ENCODE measurements around the gene HOXB3.

Gene HOXB3

DNA sequence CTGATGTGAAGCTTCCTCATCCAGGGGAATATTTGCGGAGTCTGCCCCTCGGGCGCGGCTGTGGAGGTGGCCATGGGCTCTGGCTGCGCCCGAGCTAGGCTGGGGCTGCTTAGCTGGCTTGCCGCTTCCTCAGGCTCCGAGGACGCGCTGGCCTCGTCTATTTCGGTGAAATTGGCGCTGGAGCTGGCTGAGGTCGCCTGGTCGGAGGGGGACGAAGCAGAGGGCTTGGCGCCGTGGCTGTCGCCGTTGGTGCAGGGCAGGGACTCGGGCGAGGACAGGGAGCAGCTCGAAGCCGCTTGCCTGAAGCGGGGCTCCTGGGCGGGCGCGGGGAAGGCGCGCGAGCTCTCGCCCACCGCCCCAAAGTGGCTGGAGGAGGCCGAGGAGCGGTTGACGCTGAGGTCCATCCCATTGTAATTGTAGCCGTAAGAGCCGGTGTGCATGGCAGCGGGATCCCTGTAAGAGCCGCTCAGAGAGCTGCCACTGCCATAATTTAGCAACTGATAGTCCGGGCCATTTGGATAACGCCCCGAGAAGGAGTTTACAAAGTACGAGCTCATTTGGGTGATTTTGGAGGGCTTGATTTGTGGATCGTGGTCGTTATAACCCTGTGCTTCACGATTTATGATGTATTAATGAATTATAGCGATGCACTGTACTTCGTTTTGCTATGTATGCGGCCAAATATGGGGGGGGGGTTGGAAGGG lies 3.2 kb upstream of the HOXB3 start, which contains the start of gene HOXB5:
TSS of gene HOXB5 (minus strand) at position 654 of the 704 bp plus-strand sequence. CDS start at position 557, 97 bp downstream.
- no peak within 1 kb of the TSS for H3K27ac ChIP-seq
- TF ChIP-seq ZFX (IDR thresholded peaks at IDR 0.05), result no peak
- TF ChIP-seq, protein P1, sequence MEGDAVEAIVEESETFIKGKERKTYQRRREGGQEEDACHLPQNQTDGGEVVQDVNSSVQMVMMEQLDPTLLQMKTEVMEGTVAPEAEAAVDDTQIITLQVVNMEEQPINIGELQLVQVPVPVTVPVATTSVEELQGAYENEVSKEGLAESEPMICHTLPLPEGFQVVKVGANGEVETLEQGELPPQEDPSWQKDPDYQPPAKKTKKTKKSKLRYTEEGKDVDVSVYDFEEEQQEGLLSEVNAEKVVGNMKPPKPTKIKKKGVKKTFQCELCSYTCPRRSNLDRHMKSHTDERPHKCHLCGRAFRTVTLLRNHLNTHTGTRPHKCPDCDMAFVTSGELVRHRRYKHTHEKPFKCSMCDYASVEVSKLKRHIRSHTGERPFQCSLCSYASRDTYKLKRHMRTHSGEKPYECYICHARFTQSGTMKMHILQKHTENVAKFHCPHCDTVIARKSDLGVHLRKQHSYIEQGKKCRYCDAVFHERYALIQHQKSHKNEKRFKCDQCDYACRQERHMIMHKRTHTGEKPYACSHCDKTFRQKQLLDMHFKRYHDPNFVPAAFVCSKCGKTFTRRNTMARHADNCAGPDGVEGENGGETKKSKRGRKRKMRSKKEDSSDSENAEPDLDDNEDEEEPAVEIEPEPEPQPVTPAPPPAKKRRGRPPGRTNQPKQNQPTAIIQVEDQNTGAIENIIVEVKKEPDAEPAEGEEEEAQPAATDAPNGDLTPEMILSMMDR (conservative IDR thresholded peaks at IDR 0.05), result 0 out of 2 replicates have a peak, but pooled peaks have one; percentile 68

DNA sequence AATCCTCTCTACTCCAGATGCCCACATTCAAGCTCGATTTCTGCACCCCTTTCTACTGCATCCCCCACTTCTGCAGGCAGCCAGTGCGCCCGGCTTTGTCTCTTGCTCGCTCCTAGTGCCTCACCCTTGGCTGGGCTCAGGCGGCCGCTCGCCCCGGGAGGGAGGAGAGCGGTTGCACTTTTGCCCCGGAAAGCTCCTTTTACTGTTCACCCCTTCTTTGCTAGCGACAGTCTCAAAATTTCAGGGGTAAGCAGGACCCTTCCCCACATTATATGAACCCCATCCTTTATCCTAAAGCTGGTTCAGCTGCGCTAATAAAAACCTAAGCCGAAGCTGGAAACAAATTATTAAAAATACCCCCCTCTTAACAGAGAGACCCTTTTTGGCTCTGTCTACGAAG lies 2.5 kb upstream of the HOXB3 start:
- TF ChIP-seq ZFX (IDR thresholded peaks at IDR 0.05), result no peak
- TF ChIP-seq, protein P1 (conservative IDR thresholded peaks at IDR 0.05), result no peak
- no peak overlapping the region for H3K27ac ChIP-seq

DNA sequence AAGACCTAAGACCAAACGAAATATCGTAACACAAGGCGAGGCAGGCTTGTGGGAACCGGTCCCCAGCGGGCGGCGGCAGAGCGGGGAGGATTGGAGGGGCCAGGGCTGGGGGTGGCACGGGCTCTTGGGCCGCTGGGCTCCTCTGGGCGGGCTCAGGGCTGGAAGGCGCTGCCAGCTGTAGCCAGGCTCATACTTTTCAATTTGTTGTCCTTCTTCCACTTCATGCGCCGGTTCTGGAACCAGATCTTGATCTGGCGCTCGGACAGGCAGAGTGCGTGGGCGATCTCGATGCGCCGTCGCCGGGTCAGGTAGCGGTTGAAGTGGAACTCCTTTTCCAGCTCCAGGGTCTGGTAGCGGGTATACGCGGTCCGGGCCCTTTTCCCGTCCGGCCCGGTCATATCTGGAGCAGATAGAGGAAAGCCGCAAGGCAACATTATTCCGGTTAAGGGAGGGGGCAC lies 2.0 kb upstream of the HOXB3 start:
- TF ChIP-seq, protein P1 (conservative IDR thresholded peaks at IDR 0.05), result no peak
- no peak for TF ChIP-seq ZFX (IDR thresholded peaks at IDR 0.05)

DNA sequence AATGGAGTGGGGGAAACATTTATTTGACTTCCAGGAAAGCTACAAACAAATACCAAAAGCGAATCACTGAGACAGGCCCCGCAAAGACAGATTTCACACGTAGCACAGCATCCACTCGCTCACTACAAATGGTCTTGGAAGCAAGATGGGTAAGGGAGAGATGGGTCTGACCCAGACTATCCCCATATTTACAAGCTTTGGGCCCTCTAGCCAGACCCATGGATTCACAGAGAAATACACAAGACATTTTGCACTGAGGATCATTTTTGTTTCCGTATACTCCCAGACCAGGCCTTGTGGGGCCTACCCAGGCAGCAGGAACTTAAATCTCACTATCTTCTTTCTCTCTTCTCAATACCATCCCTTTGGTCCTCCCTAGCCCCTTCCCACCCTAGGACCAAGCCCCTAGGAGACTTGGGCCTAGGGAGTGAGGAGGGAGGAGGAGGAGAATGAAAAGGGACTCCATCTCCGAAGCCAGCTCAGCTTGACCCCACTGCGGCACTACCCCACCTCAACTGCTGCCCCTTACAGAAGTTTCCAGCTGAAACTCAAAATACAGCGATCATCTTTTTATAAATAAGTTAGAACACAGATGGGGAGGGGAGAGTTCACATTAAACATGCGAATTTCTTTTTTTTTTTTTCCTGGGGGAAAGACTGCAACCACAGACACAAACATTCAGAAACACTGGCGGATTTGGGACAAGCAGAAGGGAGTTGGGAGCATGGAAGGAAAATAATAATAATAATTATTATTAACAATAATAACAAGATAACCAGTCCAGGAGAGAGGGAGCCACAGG lies 1.4 kb upstream of the HOXB3 start:
- TF ChIP-seq, protein P1 (conservative IDR thresholded peaks at IDR 0.05), result no peak
- no peak for TF ChIP-seq ZFX (IDR thresholded peaks at IDR 0.05)
- H3K27ac ChIP-seq, result no peak overlapping the region

More for the DNA sequence above, 2.0 kb upstream of the HOXB3 start:
- no peak overlapping the region for H3K27ac ChIP-seq

DNA sequence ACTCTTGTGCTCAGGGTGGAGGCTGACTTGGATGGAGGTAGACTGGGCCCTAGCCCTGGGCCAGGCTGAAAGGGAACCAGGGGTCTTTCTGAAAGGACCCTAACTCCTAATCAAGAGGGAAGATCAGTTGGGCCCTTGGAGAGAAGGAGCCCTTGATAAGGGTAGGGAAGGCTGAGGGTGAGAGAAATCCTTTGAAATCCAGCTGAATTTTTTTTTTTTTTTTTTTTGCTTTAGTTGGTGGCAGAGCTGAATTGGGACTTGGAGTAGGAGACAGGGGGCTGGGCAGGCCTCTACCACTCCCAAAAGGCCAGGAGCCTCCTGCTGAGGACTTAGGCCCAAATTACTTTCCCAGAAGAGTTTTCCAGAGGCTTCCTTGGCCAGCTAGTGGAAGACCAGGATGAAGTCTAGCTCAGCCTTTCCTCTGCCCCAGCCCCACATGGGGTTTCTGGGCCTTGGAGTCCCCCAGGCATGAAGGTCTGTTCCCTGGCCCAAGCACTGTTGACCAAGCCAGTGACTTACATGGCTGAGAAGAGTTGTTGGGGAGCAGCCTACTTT lies 643 bp upstream of the HOXB3 start:
- no peak for TF ChIP-seq ZFX (IDR thresholded peaks at IDR 0.05)
- TF ChIP-seq, protein P1 (conservative IDR thresholded peaks at IDR 0.05), result no peak
- no peak overlapping the region for H3K27ac ChIP-seq

DNA sequence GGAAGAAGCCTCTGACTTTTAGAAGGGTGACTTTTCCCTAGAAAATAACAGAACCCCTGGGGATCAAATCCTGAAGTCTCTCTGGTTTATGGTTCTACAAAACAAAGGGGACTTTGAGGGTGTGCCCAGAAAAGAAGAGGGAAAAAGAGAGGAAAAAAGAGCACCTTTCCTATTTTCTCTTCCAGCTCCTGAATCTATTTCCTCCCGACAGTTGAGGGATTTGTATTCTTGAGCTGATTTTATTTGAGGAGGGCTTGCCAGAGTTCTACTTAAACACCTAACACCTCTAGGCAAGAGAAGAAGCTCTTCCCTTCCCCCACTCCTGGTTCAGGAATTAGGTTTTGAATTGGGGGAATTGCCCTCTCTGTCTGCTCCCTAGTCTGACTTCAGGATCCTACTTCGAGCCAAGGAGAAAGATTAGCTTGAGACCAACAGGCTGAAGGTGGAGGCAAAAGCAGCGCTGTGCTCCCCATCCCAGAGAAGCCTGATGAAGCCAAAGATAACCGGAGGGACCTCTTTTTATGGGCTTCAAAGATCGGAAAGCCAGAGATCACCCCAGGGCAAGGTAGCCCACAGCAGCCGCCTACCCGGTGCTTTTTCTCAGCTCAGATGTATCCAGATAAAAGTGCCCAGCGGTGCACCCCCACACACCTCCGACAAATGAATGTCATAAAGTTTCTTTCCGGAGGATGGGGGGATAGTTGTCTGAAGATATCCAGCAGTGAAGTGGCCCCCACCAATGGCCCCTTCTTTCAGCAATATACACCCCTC lies 796 bp downstream of the HOXB3 start:
- no peak overlapping the region for H3K27ac ChIP-seq
- TF ChIP-seq, protein P1 (conservative IDR thresholded peaks at IDR 0.05), result no peak
- TF ChIP-seq ZFX (IDR thresholded peaks at IDR 0.05), result no peak
